Measurements from ENCODE around the gene VDAC2. TPM values are rescaled to one million over a fixed set of nuclear protein-coding genes. Genes with fewer than 3 reads are reported as not detected.
"Not testable (repeated sequence)": the region's sequence is repeated elsewhere in the genome, so short reads cannot be mapped to it uniquely, and the experiment has no call there.

VDAC2 gene
- total RNA-seq, 4 donors from 2014 or later, result 118 to 152 (median 138) TPM

- peak in 1 of 3 donors; percentile 24 for DNase-seq
- TF ChIP-seq CTCF (IDR thresholded peaks at IDR 0.05) (no peak), POLR2A (IDR thresholded peaks at IDR 0.05) (no peak)
- Histone ChIP-seq H3K4me3 (no peak overlapping the region), H3K9me3 (no peaks in the 10 kb centered on the region), H3K27me3 (no peaks in the 10 kb centered on the region), H3K4me1 (peaks cover 0 to 22% (median 0%) of the 10 kb centered on the region in 4 donors), H3K36me3 (no peaks in the 10 kb centered on the region), H3K27ac (peak overlapping the region in 1 of 4 donors; percentile 25)
These were observed 15.4 kb upstream of the VDAC2 start for GRCh38 chr10:75195035-75195763.

DNA sequence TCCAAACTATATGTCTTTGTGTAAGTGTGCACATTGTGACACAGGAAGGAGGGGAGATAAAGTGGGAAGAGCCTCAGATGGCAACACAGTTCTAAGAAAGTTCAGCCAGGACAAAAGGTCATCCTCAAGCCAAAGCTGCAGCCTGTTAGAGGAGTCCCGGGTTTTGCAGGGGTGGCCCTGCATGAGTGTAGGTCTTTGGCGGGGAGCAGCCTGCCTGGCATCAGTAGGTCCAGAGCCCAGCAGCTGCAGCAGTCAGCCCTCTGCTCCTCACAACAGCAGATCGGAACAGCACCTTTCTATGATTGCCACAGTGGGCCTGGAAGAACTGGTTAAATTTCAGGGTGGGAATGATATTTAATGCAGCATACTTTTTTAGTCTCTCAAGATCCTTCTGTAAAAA is 13.5 kb upstream of the VDAC2 start:
- no peaks in the 10 kb centered on the region for H3K36me3 ChIP-seq
- peaks cover 0 to 26% (median 0%) of the 10 kb centered on the region in 4 donors for H3K4me1 ChIP-seq
- no peak overlapping the region for H3K27ac ChIP-seq
- no peak overlapping the region for H3K4me3 ChIP-seq
- H3K9me3 ChIP-seq, result no peaks in the 10 kb centered on the region
- no peak for DNase-seq
- TF ChIP-seq CTCF (IDR thresholded peaks at IDR 0.05), result no peak
- TF ChIP-seq POLR2A (IDR thresholded peaks at IDR 0.05), result no peak
- H3K27me3 ChIP-seq, result no peaks in the 10 kb centered on the region

DNA sequence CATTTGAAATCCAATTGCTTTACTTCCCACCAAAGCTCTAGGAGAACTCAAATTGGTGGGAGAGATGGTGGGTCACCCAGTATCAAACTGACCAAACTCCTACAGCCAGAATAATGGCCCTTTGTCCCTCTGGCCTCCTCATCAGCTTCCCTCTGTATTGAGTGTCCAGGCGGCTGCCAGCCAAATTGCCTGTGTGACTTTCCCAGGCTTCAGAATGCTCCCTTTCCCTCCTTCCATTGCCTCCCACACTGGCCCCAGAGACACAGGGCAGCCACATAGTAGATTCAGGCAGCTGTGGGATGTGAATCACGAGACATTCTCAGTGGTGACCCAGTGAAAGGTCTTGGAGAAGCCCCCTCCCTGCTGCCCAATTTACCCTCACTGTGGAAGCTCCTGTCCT is 12.7 kb upstream of the VDAC2 start:
- H3K4me3 ChIP-seq, result no peak overlapping the region
- no peaks in the 10 kb centered on the region for H3K9me3 ChIP-seq
- TF ChIP-seq POLR2A (IDR thresholded peaks at IDR 0.05), result no peak
- no peak for TF ChIP-seq CTCF (IDR thresholded peaks at IDR 0.05)
- no peaks in the 10 kb centered on the region for H3K36me3 ChIP-seq
- peak in 1 of 3 donors; percentile 29 for DNase-seq
- no peaks in the 10 kb centered on the region for H3K27me3 ChIP-seq
- no peak overlapping the region for H3K27ac ChIP-seq
- H3K4me1 ChIP-seq, result peaks cover 0 to 25% (median 2%) of the 10 kb centered on the region in 4 donors

DNA sequence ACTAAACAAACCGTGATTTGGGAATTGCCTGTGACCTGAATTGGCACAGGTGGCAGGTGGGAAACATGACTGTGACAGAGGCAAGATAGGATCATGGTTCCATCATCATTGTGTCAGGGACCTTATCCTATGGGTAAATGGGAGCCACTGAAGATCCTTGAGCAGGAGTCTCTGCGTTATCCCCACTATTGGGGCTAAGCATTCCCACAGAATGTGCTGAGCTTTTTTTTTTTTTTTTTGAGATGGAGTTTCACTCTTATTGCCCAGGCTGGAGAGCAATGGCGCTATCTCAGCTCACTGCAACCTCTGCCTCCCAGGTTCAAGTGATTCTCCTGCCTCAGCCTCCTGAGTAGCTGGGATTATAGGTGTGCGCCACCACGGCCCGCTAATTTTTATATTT is 10.6 kb upstream of the VDAC2 start:
- not testable (repeated sequence) for H3K27me3 ChIP-seq, H3K4me3 ChIP-seq, DNase-seq, H3K9me3 ChIP-seq, H3K36me3 ChIP-seq, H3K27ac ChIP-seq
- H3K4me1 ChIP-seq, result peaks cover 0 to 21% (median 2%) of the 10 kb centered on the region in 4 donors

- Histone ChIP-seq H3K4me1 (peaks cover 0 to 21% (median 2%) of the 10 kb centered on the region in 4 donors), H3K9me3 (no peaks in the 10 kb centered on the region), H3K27me3 (no peaks in the 10 kb centered on the region), H3K4me3 (peak overlapping the region in 2 of 4 donors; percentile 23 to 25), H3K36me3 (no peaks in the 10 kb centered on the region), H3K27ac (peak overlapping the region in 3 of 4 donors; percentile 63 to 82 (median 79))
- DNase-seq, result peak in 2 of 3 donors; percentile 78 to 84
- TF ChIP-seq POLR2A (IDR thresholded peaks at IDR 0.05) (peak; percentile 36 to 72), CTCF (IDR thresholded peaks at IDR 0.05) (no peak)
These were observed 8.7 kb upstream of the VDAC2 start for GRCh38 chr10:75201793-75202307.

GRCh38 chr10:75202321-75203045 is 8.1 kb upstream of the VDAC2 start:
- Histone ChIP-seq H3K36me3 (no peaks in the 10 kb centered on the region), H3K4me3 (no peak overlapping the region), H3K4me1 (peaks cover 0 to 21% (median 2%) of the 10 kb centered on the region in 4 donors), H3K27ac (peak overlapping the region in 3 of 4 donors; percentile 63 to 82 (median 79)), H3K9me3 (no peaks in the 10 kb centered on the region), H3K27me3 (no peaks in the 10 kb centered on the region)
- peak in 2 of 3 donors; percentile 73 to 75 for DNase-seq
- TF ChIP-seq CTCF (IDR thresholded peaks at IDR 0.05), result no peak
- TF ChIP-seq POLR2A (IDR thresholded peaks at IDR 0.05), result peak in 1 of 2 donors; percentile 26

- H3K4me1 ChIP-seq, result peaks cover 0 to 21% (median 2%) of the 10 kb centered on the region in 4 donors
- H3K27me3 ChIP-seq, DNase-seq, H3K9me3 ChIP-seq, H3K4me3 ChIP-seq, H3K36me3 ChIP-seq: not testable (repeated sequence)
- peak overlapping the region in 3 of 4 donors; percentile 32 to 82 (median 79) for H3K27ac ChIP-seq
These were observed 7.5 kb upstream of the VDAC2 start for GRCh38 chr10:75203046-75203620.

Measured in Peyer's patch (tissue), 4 donors.